Panc1 (cell line): ENCODE data around the gene FBRS. TPM values are rescaled to one million over a fixed set of nuclear protein-coding genes. Genes with fewer than 3 reads are reported as not detected.
A peak's percentile ranks its signal among the peaks of the same experiment; 100 is the strongest.

Experiments used
- ATAC-seq: fragments of 200-7000 bp; cut with Tn5 transposase; 2 replicates; pipeline ENCODE4 v1.9.1; 2020; ENCODE audit warnings: mild to moderate bottlenecking, moderate library complexity
- BruUV-seq: library from RNA; stranded (reverse); fragments of 400-500 nt; replicated peaks from 2 replicates; lab custom pipeline; 2021; lab: Mats Ljungman, UMichigan
- CTCF ChIA-PET: fragments of 300-600 bp; sonication (Branson Sonifier 250); formaldehyde crosslinking; loops from one replicate; lab custom pipeline; 2022; ENCODE audit warnings: antibody characterized with exemption; lab: Charles Lee
- POLR2A ChIA-PET: fragments of 300-600 bp; sonication (Branson Sonifier 250); formaldehyde crosslinking; loops from one replicate; lab custom pipeline; 2022; ENCODE audit warnings: antibody characterized with exemption; lab: Charles Lee
- DNase-seq: peaks from one replicate; pipeline ENCODE4 v3.0.0-alpha.2; 2010; ENCODE audit warnings: low read depth, low spot score
- H3K27ac ChIP-seq: 2 replicates; pipeline ENCODE4 v1.5.1; 2011; ENCODE audit warnings: mild to moderate bottlenecking, low read length, inconsistent platforms
- H3K27me3 ChIP-seq: fragments of 200-500 bp; sonication (Bioruptor generic); 2 replicates; pipeline ENCODE4 v1.6.0; 2014; ENCODE audit warnings: low read length, inconsistent platforms; ENCODE audit not compliant: control insufficient read depth, insufficient read depth
- H3K36me3 ChIP-seq: fragments of 200-500 bp; sonication (Bioruptor generic); 2 replicates; pipeline ENCODE4 v1.5.1; 2014; ENCODE audit warnings: inconsistent platforms, mild to moderate bottlenecking, low read length, moderate library complexity; ENCODE audit not compliant: control insufficient read depth, insufficient read depth
- H3K4me1 ChIP-seq: 2 replicates; pipeline ENCODE4 v1.5.1; 2011; ENCODE audit warnings: inconsistent platforms, mild to moderate bottlenecking, low read length, moderate library complexity; ENCODE audit not compliant: control insufficient read depth, insufficient read depth
- H3K4me3 ChIP-seq, 2 experiments: 2 replicates each; pipeline ENCODE4 v1.5.1; 2011 to 2012; ENCODE audit warnings: low read depth in 2 of 2, low read length in 2 of 2, mild to moderate bottlenecking in 2 of 2, inconsistent platforms in 1 of 2, moderate library complexity in 1 of 2
- H3K9me3 ChIP-seq: fragments of 200-500 bp; sonication (Bioruptor generic); 2 replicates; pipeline ENCODE4 v1.5.1; 2014; ENCODE audit warnings: low read depth, mild to moderate bottlenecking, inconsistent platforms, low read length, moderate library complexity; ENCODE audit not compliant: control insufficient read depth, insufficient read depth
- CTCF ChIP-seq: fragments of 450-650 bp; IDR thresholded peaks from 2 replicates; pipeline ENCODE4 v1.5.1; 2017; ENCODE audit warnings: mild to moderate bottlenecking
- POLR2AphosphoS5 ChIP-seq: IDR thresholded peaks from 2 replicates; pipeline ENCODE4 v1.6.1; 2012; ENCODE audit warnings: mild to moderate bottlenecking, low read depth, low read length, moderate library complexity
- SIN3A ChIP-seq: IDR thresholded peaks from 2 replicates; pipeline ENCODE4 v1.6.1; 2012; ENCODE audit warnings: low read depth, mild to moderate bottlenecking, low read length, moderate library complexity, borderline replicate concordance; ENCODE audit not compliant: insufficient read depth
- TCF7L2 ChIP-seq: IDR thresholded peaks from 2 replicates; pipeline ENCODE4 v1.6.1; 2011; ENCODE audit warnings: mild to moderate bottlenecking, low read depth, low read length, inconsistent platforms
- in situ Hi-C: cut with HindIII; loops from 2 replicates; pipeline ENCODE4 v1.10.0; 2016; ENCODE audit warnings: low sequenced_read_pairs, low pct_unique_long_range_greater_than_20kb
- intact Hi-C: fragments of 100-400 bp; cut with micrococcal nuclease; formaldehyde crosslinking; loops from one replicate; pipeline ENCODE4 v1.10.0; 2022; ENCODE audit not compliant: unreplicated experiment
- total RNA-seq: library from RNA; stranded (reverse); gene quantifications from one replicate; pipeline ENCODE4 v1.2.1, GENCODE V29; 2021; ENCODE audit not compliant: unreplicated experiment
- TF ChIP-seq, protein P1 (sequence below), 2 experiments: IDR thresholded peaks; 2 replicates each; pipeline ENCODE4 v1.6.1; 2011 to 2012; ENCODE audit warnings: low read depth in 2 of 2, control low read depth in 1 of 2, low read length in 1 of 2, mild to moderate bottlenecking in 1 of 2, moderate library complexity in 1 of 2; ENCODE audit not compliant: insufficient read depth in 1 of 2

FBRS gene
- total RNA-seq, 1 experiment from 2014 or later = 103 TPM

GRCh38 chr16:30660424-30661261 lies 2.4 kb downstream of the FBRS start:
- ATAC-seq (no peak), DNase-seq (no peak)
- BruUV-seq = TSS peak; percentile 61
- peak overlapping the region; percentile 90 for H3K27ac ChIP-seq
- H3K9me3 ChIP-seq = no peaks in the 10 kb centered on the region
- POLR2A ChIA-PET = interaction anchor here (1.0 kb wide), 1 partner anchor 33 kb away, joined by 4 read pairs; no protein-coding TSS in a partner anchor
- in situ Hi-C loops = no loop called here
- peaks cover 23% of the 10 kb centered on the region for H3K36me3 ChIP-seq
- CTCF ChIA-PET = no interaction called here
- peak overlapping the region; percentile 89 to 90 for H3K4me3 ChIP-seq
- intact Hi-C loops = no loop called here
- TF ChIP-seq, protein P1, sequence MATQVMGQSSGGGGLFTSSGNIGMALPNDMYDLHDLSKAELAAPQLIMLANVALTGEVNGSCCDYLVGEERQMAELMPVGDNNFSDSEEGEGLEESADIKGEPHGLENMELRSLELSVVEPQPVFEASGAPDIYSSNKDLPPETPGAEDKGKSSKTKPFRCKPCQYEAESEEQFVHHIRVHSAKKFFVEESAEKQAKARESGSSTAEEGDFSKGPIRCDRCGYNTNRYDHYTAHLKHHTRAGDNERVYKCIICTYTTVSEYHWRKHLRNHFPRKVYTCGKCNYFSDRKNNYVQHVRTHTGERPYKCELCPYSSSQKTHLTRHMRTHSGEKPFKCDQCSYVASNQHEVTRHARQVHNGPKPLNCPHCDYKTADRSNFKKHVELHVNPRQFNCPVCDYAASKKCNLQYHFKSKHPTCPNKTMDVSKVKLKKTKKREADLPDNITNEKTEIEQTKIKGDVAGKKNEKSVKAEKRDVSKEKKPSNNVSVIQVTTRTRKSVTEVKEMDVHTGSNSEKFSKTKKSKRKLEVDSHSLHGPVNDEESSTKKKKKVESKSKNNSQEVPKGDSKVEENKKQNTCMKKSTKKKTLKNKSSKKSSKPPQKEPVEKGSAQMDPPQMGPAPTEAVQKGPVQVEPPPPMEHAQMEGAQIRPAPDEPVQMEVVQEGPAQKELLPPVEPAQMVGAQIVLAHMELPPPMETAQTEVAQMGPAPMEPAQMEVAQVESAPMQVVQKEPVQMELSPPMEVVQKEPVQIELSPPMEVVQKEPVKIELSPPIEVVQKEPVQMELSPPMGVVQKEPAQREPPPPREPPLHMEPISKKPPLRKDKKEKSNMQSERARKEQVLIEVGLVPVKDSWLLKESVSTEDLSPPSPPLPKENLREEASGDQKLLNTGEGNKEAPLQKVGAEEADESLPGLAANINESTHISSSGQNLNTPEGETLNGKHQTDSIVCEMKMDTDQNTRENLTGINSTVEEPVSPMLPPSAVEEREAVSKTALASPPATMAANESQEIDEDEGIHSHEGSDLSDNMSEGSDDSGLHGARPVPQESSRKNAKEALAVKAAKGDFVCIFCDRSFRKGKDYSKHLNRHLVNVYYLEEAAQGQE (IDR thresholded peaks at IDR 0.05; ENCODE audit: insufficient read depth in 1 of 2, low read depth in 2 of 2, low read length in 1 of 2) = no peak
- peak; percentile 7; the same call in 1 of the 2 replicates for TF ChIP-seq POLR2AphosphoS5
- no peaks in the 10 kb centered on the region for H3K27me3 ChIP-seq
- H3K4me1 ChIP-seq = peaks cover 26% of the 10 kb centered on the region

- peaks cover 19% of the 10 kb centered on the region for H3K4me1 ChIP-seq
- H3K36me3 ChIP-seq = peaks cover 25% of the 10 kb centered on the region
- intact Hi-C loops (no loop called here), in situ Hi-C loops (no loop called here)
- no peak overlapping the region for H3K4me3 ChIP-seq
- TF ChIP-seq POLR2AphosphoS5 (no peak), SIN3A (no peak), CTCF (no peak), TCF7L2 (no peak)
- TF ChIP-seq, protein P1 (IDR thresholded peaks at IDR 0.05; ENCODE audit: insufficient read depth in 1 of 2, low read depth in 2 of 2, low read length in 1 of 2) = no peak
- DNase-seq (no peak), ATAC-seq (no peak)
- POLR2A ChIA-PET = no interaction called here
- no peak overlapping the region for H3K27ac ChIP-seq
- no peaks in the 10 kb centered on the region for H3K27me3 ChIP-seq
- BruUV-seq = no TSS peak
- CTCF ChIA-PET = no interaction called here
- no peaks in the 10 kb centered on the region for H3K9me3 ChIP-seq
Measured at GRCh38 chr16:30662449-30662848, 4.2 kb downstream of the FBRS start.
